GM12878 (cell line): ENCODE results near the gene ARHGEF10L.

ENCODE experiments used
- CREM ChIP-seq: IDR thresholded peaks from 2 replicates; pipeline ENCODE4 v1.6.1; 2014; ENCODE audit warnings: antibody characterized with exemption, low read depth
- GABPA ChIP-seq: IDR thresholded peaks from 2 replicates; pipeline ENCODE4 v1.6.1; 2014; ENCODE audit warnings: antibody characterized with exemption, low read depth, mild to moderate bottlenecking, inconsistent platforms
- MEF2A ChIP-seq: IDR thresholded peaks from 2 replicates; pipeline ENCODE4 v1.6.1; 2011; ENCODE audit warnings: low read depth, mild to moderate bottlenecking, low read length, moderate library complexity; ENCODE audit not compliant: insufficient read depth
- RCOR1 ChIP-seq: conservative IDR thresholded peaks from 2 replicates; pipeline ENCODE4 v1.6.1; 2012; ENCODE audit warnings: low read depth, low read length, improper control_type of control experiment
- RFX5 ChIP-seq: IDR thresholded peaks from 2 replicates; pipeline ENCODE4 v1.6.1; 2011; ENCODE audit warnings: low read depth, low read length, improper control_type of control experiment
- SPI1 ChIP-seq: IDR thresholded peaks from 2 replicates; pipeline ENCODE4 v1.6.1; 2011; ENCODE audit warnings: low read depth, mild to moderate bottlenecking, low read length, moderate library complexity, borderline replicate concordance; ENCODE audit not compliant: insufficient read depth
- ZNF274 ChIP-seq: IDR thresholded peaks from one replicate; pipeline ENCODE4 v1.8.0; 2011; ENCODE audit not compliant: insufficient read length, insufficient read depth
- TF ChIP-seq, protein P1 (sequence below), 3 experiments: IDR thresholded peaks in 2 of 3; conservative IDR thresholded peaks in 1 of 3; 2 replicates each; pipeline ENCODE4 v1.5.1; 2011; ENCODE audit warnings: low read depth in 3 of 3, low read length in 3 of 3, mild to moderate bottlenecking in 3 of 3, control low read depth in 2 of 3, moderate library complexity in 2 of 3, inconsistent platforms in 1 of 3, mixed read lengths in 1 of 3; ENCODE audit not compliant: control insufficient read depth in 2 of 3, insufficient read depth in 1 of 3; ENCODE audit errors: extremely low read depth in 1 of 3

DNA sequence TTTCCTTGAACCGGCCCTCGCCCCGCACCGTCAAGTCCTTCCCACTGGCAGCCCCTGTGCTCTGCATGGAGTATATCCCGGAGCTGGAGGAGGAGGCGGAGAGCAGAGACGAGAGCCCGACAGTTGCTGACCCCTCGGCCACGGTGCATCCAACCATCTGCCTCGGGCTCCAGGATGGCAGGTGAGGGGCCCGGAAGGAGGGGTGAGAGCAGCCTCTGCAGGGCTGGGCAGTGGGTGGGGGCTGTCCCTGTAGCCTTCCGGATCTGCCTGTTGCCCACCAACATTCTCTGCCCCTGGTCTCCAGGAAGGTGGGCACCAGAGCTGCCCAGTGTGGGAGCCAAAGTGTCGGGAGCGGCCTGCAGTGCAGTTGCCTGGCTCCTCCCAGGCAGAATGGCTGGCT, 116.4 kb downstream of the ARHGEF10L start:
- TF ChIP-seq ZNF274 (no peak), SPI1 (no peak), CREM (no peak), RCOR1 (no peak), RFX5 (no peak), MEF2A (no peak), GABPA (no peak)
- TF ChIP-seq, protein P1, sequence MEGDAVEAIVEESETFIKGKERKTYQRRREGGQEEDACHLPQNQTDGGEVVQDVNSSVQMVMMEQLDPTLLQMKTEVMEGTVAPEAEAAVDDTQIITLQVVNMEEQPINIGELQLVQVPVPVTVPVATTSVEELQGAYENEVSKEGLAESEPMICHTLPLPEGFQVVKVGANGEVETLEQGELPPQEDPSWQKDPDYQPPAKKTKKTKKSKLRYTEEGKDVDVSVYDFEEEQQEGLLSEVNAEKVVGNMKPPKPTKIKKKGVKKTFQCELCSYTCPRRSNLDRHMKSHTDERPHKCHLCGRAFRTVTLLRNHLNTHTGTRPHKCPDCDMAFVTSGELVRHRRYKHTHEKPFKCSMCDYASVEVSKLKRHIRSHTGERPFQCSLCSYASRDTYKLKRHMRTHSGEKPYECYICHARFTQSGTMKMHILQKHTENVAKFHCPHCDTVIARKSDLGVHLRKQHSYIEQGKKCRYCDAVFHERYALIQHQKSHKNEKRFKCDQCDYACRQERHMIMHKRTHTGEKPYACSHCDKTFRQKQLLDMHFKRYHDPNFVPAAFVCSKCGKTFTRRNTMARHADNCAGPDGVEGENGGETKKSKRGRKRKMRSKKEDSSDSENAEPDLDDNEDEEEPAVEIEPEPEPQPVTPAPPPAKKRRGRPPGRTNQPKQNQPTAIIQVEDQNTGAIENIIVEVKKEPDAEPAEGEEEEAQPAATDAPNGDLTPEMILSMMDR (IDR thresholded peaks at IDR 0.05 in 2 of 3, conservative IDR thresholded peaks at IDR 0.05 in 1 of 3; ENCODE audit: control insufficient read depth in 2 of 3, extremely low read depth in 1 of 3, insufficient read depth in 1 of 3, low read depth in 3 of 3, low read length in 3 of 3): no peak
